Transverse colon (tissue), 4 donors: ENCODE results near the gene TMEM43. TPM values are rescaled to one million over a fixed set of nuclear protein-coding genes. Genes with fewer than 3 reads are reported as not detected.

Source experiments
- DNase-seq: peaks from one replicate; pipeline ENCODE4 v3.0.0-alpha.2; 2019
- H3K27ac ChIP-seq, 4 donors: fragments of 200-600 bp; sonication (generic); 2 replicates each; pipeline ENCODE4 v1.5.1; 2016 to 2018; ENCODE audit warnings: inconsistent platforms in 4 of 4
- H3K27me3 ChIP-seq: fragments of 200-600 bp; sonication (generic); 2 replicates; pipeline ENCODE4 v1.5.1; 2017; ENCODE audit warnings: inconsistent platforms
- H3K36me3 ChIP-seq, 4 donors: fragments of 200-600 bp; sonication (generic); 2 replicates each; pipeline ENCODE4 v1.5.1; 2017 to 2019; ENCODE audit warnings: inconsistent platforms in 4 of 4
- H3K4me1 ChIP-seq, 4 donors: fragments of 200-600 bp; sonication (generic); 2 replicates each; pipeline ENCODE4 v1.5.1; 2017 to 2020; ENCODE audit warnings: inconsistent platforms in 4 of 4
- H3K4me3 ChIP-seq, 4 donors: fragments of 200-600 bp; sonication (generic); 1 replicate in 1 of 4; 2 replicates in 3 of 4; pipeline versions ENCODE4 v1.5.1 to v1.6.1; 2017 to 2019; ENCODE audit warnings: inconsistent platforms in 4 of 4
- H3K9me3 ChIP-seq, 2 donors: fragments of 200-600 bp; sonication (generic); 2 replicates each; pipeline ENCODE4 v1.5.1; 2017 to 2019; ENCODE audit warnings: inconsistent platforms in 2 of 2
- CTCF ChIP-seq, 5 experiments: fragments of 200-600 bp in 3 of 5; fragments of 450-650 bp in 2 of 5; sonication (generic) in 3 of 5; IDR thresholded peaks; 1 replicate in 2 of 5; 2 replicates in 3 of 5; pipeline ENCODE4 v1.5.1; 2016 to 2017; ENCODE audit warnings: antibody characterized with exemption in 5 of 5, inconsistent platforms in 3 of 5, mild to moderate bottlenecking in 2 of 5, moderate library complexity in 1 of 5
- EP300 ChIP-seq: sonication (generic); formaldehyde crosslinking; IDR thresholded peaks from one replicate; pipeline ENCODE4 v1.6.1; 2017; ENCODE audit warnings: antibody characterized with exemption, low read depth
- POLR2A ChIP-seq: fragments of 450-650 bp; IDR thresholded peaks from one replicate; pipeline ENCODE4 v1.6.1; 2016; ENCODE audit warnings: antibody characterized with exemption, mild to moderate bottlenecking, moderate library complexity
- POLR2AphosphoS5 ChIP-seq, 3 donors: sonication (generic); formaldehyde crosslinking; IDR thresholded peaks; one replicate each; pipeline ENCODE4 v1.6.1; 2016; ENCODE audit warnings: antibody characterized with exemption in 3 of 3
- WGBS, 2 donors: methylation state at CpG; one replicate each; pipeline ENCODE4 v1.1.5; 2018; ENCODE audit warnings: low coverage in 1 of 2; 5-methylcytosine and 5-hydroxymethylcytosine counted together
- in situ Hi-C, 4 donors: fragments of 200-750 bp; cut with MboI; loops; one replicate each; pipeline versions ENCODE4 v1.15.0 to v1.15.1; 2017; ENCODE audit warnings: low sequenced_read_pairs in 3 of 4, low pct_ligation_motif_present in 1 of 4, low pct_unique_long_range_greater_than_20kb in 1 of 4
- intact Hi-C: fragments of 100-400 bp; cut with DNase I; formaldehyde crosslinking; loops from one replicate; pipeline ENCODE4 v1.15.1; 2023; ENCODE audit warnings: low total_unique reads
- total RNA-seq, 4 donors: library from RNA; depleted of rRNA; stranded (reverse); fragments of >200 nt; gene quantifications; one replicate each; pipeline ENCODE4 v1.1.0, GENCODE V29; 2016

TMEM43 gene
- total RNA-seq, 4 donors from 2014 or later = 30.8 to 128 (median 48.5) TPM

- peaks cover 0 to 22% (median 9%) of the 10 kb centered on the region in 4 donors for H3K36me3 ChIP-seq
- H3K27ac ChIP-seq = no peak overlapping the region
- intact Hi-C loops = no loop called here
- no peak for TF ChIP-seq POLR2AphosphoS5 (IDR thresholded peaks at IDR 0.05)
- TF ChIP-seq POLR2A = no peak
- TF ChIP-seq EP300 = no peak
- TF ChIP-seq CTCF (IDR thresholded peaks at IDR 0.05) = no peak
- H3K27me3 ChIP-seq = no peaks in the 10 kb centered on the region
- DNase-seq = no peak
- WGBS, 2 donors = 95% methylated on average over 9 of the region's 9 CpGs; no CpG with 5 or more reads in 1 of the 2 donors
- no peak overlapping the region for H3K4me3 ChIP-seq
- in situ Hi-C loops = loop anchor here in 1 of 4 donors (25.0 kb wide), 1 partner anchor 263 kb away; the partner anchor contains the start of gene WNT7A
- no peaks in the 10 kb centered on the region for H3K9me3 ChIP-seq
- H3K4me1 ChIP-seq = peaks cover 0 to 12% (median 7%) of the 10 kb centered on the region in 4 donors
These were observed 25.2 kb downstream of the TMEM43 start for GRCh38 chr3:14150078-14150477.

- intact Hi-C loops (no loop called here), in situ Hi-C loops (loop anchor here in 1 of 4 donors (25.0 kb wide), 1 partner anchor 263 kb away; the partner anchor contains the start of gene WNT7A)
- Histone ChIP-seq H3K4me3 (no peak overlapping the region), H3K27ac (no peak overlapping the region), H3K27me3 (no peaks in the 10 kb centered on the region), H3K4me1 (peaks cover 0 to 6% (median 3%) of the 10 kb centered on the region in 4 donors), H3K36me3 (peaks cover 0 to 22% (median 7%) of the 10 kb centered on the region in 4 donors), H3K9me3 (no peaks in the 10 kb centered on the region)
- no peak for TF ChIP-seq POLR2A
- 89 to 97% methylated on average over 4 to 9 of the region's 9 CpGs for WGBS, 2 donors
- DNase-seq = no peak
These were observed 25.8 kb downstream of the TMEM43 start for GRCh38 chr3:14150491-14151230.

GRCh38 chr3:14151471-14152083 is 26.7 kb downstream of the TMEM43 start:
- H3K36me3 ChIP-seq = peaks cover 0 to 24% (median 4%) of the 10 kb centered on the region in 4 donors
- intact Hi-C loops (no loop called here), in situ Hi-C loops (loop anchor here in 1 of 4 donors (25.0 kb wide), 1 partner anchor 264 kb away; the partner anchor contains the start of gene WNT7A)
- H3K27me3 ChIP-seq = no peaks in the 10 kb centered on the region
- TF ChIP-seq EP300 (no peak), POLR2A (no peak), CTCF (IDR thresholded peaks at IDR 0.05) (no peak), POLR2AphosphoS5 (IDR thresholded peaks at IDR 0.05) (no peak)
- DNase-seq = no peak
- H3K27ac ChIP-seq = no peak overlapping the region
- H3K4me3 ChIP-seq = no peak overlapping the region
- no peaks in the 10 kb centered on the region for H3K9me3 ChIP-seq
- no peaks in the 10 kb centered on the region for H3K4me1 ChIP-seq
- WGBS, 2 donors = 90 to 95% methylated on average over 5 to 12 of the region's 12 CpGs

- DNase-seq = no peak
- Histone ChIP-seq H3K4me3 (no peak overlapping the region), H3K4me1 (no peaks in the 10 kb centered on the region), H3K27ac (no peak overlapping the region), H3K27me3 (no peaks in the 10 kb centered on the region), H3K9me3 (no peaks in the 10 kb centered on the region), H3K36me3 (peaks cover 0 to 22% (median 0%) of the 10 kb centered on the region in 4 donors)
- in situ Hi-C loops = loop anchor here in 1 of 4 donors (25.0 kb wide), 1 partner anchor 265 kb away; the partner anchor contains the start of gene WNT7A
- TF ChIP-seq EP300 = no peak
- peak in 1 of 5 experiments; percentile 8 for TF ChIP-seq CTCF (IDR thresholded peaks at IDR 0.05)
- TF ChIP-seq POLR2A = no peak
- no peak for TF ChIP-seq POLR2AphosphoS5 (IDR thresholded peaks at IDR 0.05)
- intact Hi-C loops = no loop called here
- 83 to 87% methylated on average over 2 to 11 of the region's 11 CpGs for WGBS, 2 donors
These were observed 27.5 kb downstream of the TMEM43 start for GRCh38 chr3:14152233-14152962.
